HEK293T (cell line): ENCODE measurements around the gene ZNF491.
"Not testable (repeated sequence)": the region's sequence is repeated elsewhere in the genome, so short reads cannot be mapped to it uniquely, and the experiment has no call there.

Source experiments
- ARNT ChIP-seq: fragments of 450-650 bp; IDR thresholded peaks from 2 replicates; pipeline ENCODE4 v1.6.1; 2017; ENCODE audit warnings: mild to moderate bottlenecking
- BHLHE40 ChIP-seq: fragments of 450-650 bp; IDR thresholded peaks from 2 replicates; pipeline ENCODE4 v1.6.1; 2016; ENCODE audit warnings: mild to moderate bottlenecking, moderate library complexity, borderline replicate concordance
- FOXA1 ChIP-seq: fragments of 450-650 bp; IDR thresholded peaks from 2 replicates; pipeline ENCODE4 v1.6.1; 2016; ENCODE audit warnings: mild to moderate bottlenecking
- L3MBTL2 ChIP-seq: fragments of 450-650 bp; conservative IDR thresholded peaks from 2 replicates; pipeline ENCODE4 v1.6.1; 2016; ENCODE audit warnings: mild to moderate bottlenecking
- SP1 ChIP-seq: fragments of 450-650 bp; IDR thresholded peaks from 2 replicates; pipeline ENCODE4 v1.6.1; 2017

GRCh38 chr19:11835626-11836066, 37.3 kb downstream of the ZNF491 start:
- TF ChIP-seq ARNT, BHLHE40, L3MBTL2, FOXA1, SP1: not testable (repeated sequence)
